PC-9 (cell line): ENCODE results near the gene SLC12A2. TPM values are rescaled to one million over a fixed set of nuclear protein-coding genes. Genes with fewer than 3 reads are reported as not detected.

Experiments
- BruUV-seq: library from RNA; stranded (reverse); fragments of 400-500 nt; replicated peaks from 2 replicates; lab custom pipeline; 2021; lab: Mats Ljungman, UMichigan
- CTCF ChIA-PET: fragments of 300-600 bp; sonication (Branson Sonifier 250); formaldehyde crosslinking; loops from one replicate; lab custom pipeline; 2022; ENCODE audit warnings: antibody characterized with exemption; lab: Charles Lee
- POLR2A ChIA-PET: fragments of 300-600 bp; sonication (Branson Sonifier 250); formaldehyde crosslinking; loops from one replicate; lab custom pipeline; 2022; ENCODE audit warnings: antibody characterized with exemption; ENCODE audit not compliant: unreplicated experiment; lab: Charles Lee
- DNase-seq, 2 experiments: peaks; one replicate each; pipeline versions ENCODE4 v3.0.0 to v3.0.0-alpha.2; 2015 to 2022; ENCODE audit warnings: mixed read lengths in 1 of 2
- H2AFZ ChIP-seq: fragments of 200-600 bp; sonication (generic); 2 replicates; pipeline ENCODE4 v1.8.1; 2017; ENCODE audit warnings: antibody characterized with exemption
- H3F3A ChIP-seq: fragments of 200-600 bp; sonication (generic); 2 replicates; pipeline ENCODE4 v1.8.1; 2017; ENCODE audit warnings: antibody characterized with exemption, mild to moderate bottlenecking, low read depth; ENCODE audit not compliant: insufficient read depth
- H3K27ac ChIP-seq: fragments of 200-600 bp; sonication (generic); 2 replicates; pipeline ENCODE4 v1.6.1; 2016; ENCODE audit warnings: mixed run types
- H3K27me3 ChIP-seq: fragments of 200-600 bp; sonication (generic); 2 replicates; pipeline ENCODE4 v1.6.1; 2016; ENCODE audit warnings: low read depth, mixed run types; ENCODE audit not compliant: insufficient read depth
- H3K36me3 ChIP-seq: fragments of 200-600 bp; sonication (generic); 2 replicates; pipeline ENCODE4 v1.6.1; 2016; ENCODE audit warnings: low read depth, mixed run types
- H3K4me1 ChIP-seq: fragments of 200-600 bp; sonication (generic); replicated peaks from 2 replicates; pipeline ENCODE4 v1.6.1; 2016; ENCODE audit warnings: mixed run types; ENCODE audit not compliant: insufficient read depth
- H3K4me2 ChIP-seq: fragments of 200-600 bp; sonication (generic); 2 replicates; pipeline ENCODE4 v1.6.1; 2017; ENCODE audit warnings: mixed run types
- H3K4me3 ChIP-seq: fragments of 200-600 bp; sonication (generic); 2 replicates; pipeline ENCODE4 v1.6.1; 2016; ENCODE audit warnings: mixed run types
- H3K79me2 ChIP-seq: fragments of 200-600 bp; sonication (generic); 2 replicates; pipeline ENCODE4 v1.6.1; 2017; ENCODE audit warnings: low read depth, mixed run types
- H3K9me2 ChIP-seq: fragments of 200-600 bp; sonication (generic); 2 replicates; pipeline ENCODE4 v1.8.1; 2017; ENCODE audit warnings: mild to moderate bottlenecking; ENCODE audit not compliant: insufficient read depth
- H3K9me3 ChIP-seq: fragments of 200-600 bp; sonication (generic); 2 replicates; pipeline ENCODE4 v1.8.1; 2016; ENCODE audit warnings: low read depth; ENCODE audit not compliant: insufficient read depth
- H4K20me1 ChIP-seq: fragments of 200-600 bp; sonication (generic); 2 replicates; pipeline ENCODE4 v1.8.1; 2017; ENCODE audit not compliant: insufficient read depth
- EZH2 ChIP-seq: fragments of 200-600 bp; sonication (generic); IDR thresholded peaks from 2 replicates; pipeline ENCODE4 v1.8.0; 2017; ENCODE audit warnings: antibody characterized with exemption, low read depth
- intact Hi-C: fragments of 100-400 bp; cut with micrococcal nuclease; formaldehyde crosslinking; loops from one replicate; pipeline ENCODE4 v1.10.0; 2022; ENCODE audit not compliant: unreplicated experiment
- total RNA-seq: library from RNA; stranded (reverse); gene quantifications from 2 replicates; pipeline ENCODE4 v1.2.3, GENCODE V29; 2021
- TF ChIP-seq, protein P1 (sequence below): fragments of 200-600 bp; sonication (generic); conservative IDR thresholded peaks from 2 replicates; pipeline ENCODE4 v1.6.1; 2017; ENCODE audit warnings: mixed run types, antibody characterized with exemption, mild to moderate bottlenecking, moderate library complexity

Gene SLC12A2
- total RNA-seq, 1 experiment from 2014 or later = 24.4 TPM

DNA sequence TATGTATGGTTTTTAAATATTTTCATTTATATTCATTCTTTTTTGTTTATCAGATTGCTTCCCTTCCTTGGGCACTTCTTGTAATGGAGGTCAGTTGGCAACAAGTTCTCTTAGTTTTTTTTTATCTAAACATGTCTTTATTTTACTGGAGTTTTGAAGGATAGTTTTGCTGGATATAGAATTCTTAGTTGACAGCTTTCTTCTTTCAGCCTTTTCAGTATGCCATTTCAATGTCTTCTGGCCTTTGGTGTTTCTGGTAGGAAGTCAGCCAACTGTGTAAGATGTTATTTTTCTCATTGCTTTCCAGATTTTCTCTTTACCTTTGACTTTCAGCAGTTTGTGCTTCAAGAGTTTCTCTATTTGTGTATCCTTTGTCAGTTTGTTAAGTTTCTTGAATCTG, 14.2 kb downstream of the SLC12A2 start:
- Histone ChIP-seq H3K4me1 (no peaks in the 10 kb centered on the region), H3K4me2 (no peak overlapping the region), H3K9me3 (peaks cover 19% of the 10 kb centered on the region), H3K79me2 (peaks cover 70% of the 10 kb centered on the region), H3F3A (no peaks in the 10 kb centered on the region; the same call in 1 of the 2 replicates), H4K20me1 (no peaks in the 10 kb centered on the region; the same call in 1 of the 2 replicates), H3K27me3 (no peaks in the 10 kb centered on the region), H3K27ac (no peak overlapping the region), H3K36me3 (peaks cover 10% of the 10 kb centered on the region; the same call in 1 of the 2 replicates), H3K9me2 (no peaks in the 10 kb centered on the region), H3K4me3 (no peak overlapping the region), H2AFZ (no peak overlapping the region)
- no peak for DNase-seq
- intact Hi-C loops = no loop called here
- BruUV-seq = no TSS peak
- ChIA-PET CTCF (no interaction called here), POLR2A (no interaction called here)
- TF ChIP-seq, protein P1, sequence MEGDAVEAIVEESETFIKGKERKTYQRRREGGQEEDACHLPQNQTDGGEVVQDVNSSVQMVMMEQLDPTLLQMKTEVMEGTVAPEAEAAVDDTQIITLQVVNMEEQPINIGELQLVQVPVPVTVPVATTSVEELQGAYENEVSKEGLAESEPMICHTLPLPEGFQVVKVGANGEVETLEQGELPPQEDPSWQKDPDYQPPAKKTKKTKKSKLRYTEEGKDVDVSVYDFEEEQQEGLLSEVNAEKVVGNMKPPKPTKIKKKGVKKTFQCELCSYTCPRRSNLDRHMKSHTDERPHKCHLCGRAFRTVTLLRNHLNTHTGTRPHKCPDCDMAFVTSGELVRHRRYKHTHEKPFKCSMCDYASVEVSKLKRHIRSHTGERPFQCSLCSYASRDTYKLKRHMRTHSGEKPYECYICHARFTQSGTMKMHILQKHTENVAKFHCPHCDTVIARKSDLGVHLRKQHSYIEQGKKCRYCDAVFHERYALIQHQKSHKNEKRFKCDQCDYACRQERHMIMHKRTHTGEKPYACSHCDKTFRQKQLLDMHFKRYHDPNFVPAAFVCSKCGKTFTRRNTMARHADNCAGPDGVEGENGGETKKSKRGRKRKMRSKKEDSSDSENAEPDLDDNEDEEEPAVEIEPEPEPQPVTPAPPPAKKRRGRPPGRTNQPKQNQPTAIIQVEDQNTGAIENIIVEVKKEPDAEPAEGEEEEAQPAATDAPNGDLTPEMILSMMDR = no peak
- TF ChIP-seq EZH2 = no peak

DNA sequence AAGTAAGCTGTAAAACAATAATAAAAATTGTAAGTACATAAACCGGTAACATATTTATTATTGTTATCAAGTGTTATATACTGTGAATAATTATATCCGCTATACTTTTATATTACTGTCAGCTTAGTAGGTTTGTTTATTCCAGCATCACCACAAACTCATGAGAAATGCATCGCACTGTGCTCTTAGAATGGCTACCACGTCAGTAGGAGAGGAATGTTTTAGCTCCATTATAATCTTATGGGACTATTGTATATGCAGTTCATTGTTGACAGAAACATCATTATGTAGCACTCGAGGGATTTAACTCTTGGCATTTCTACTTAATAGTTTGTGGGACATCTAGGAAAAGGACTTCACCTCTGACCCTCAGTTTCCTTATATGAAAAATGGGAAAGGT, 16.4 kb downstream of the SLC12A2 start:
- DNase-seq = no peak
- H3K4me1 ChIP-seq = no peaks in the 10 kb centered on the region
- H3F3A ChIP-seq = peaks cover 6% of the 10 kb centered on the region
- ChIA-PET POLR2A (interaction anchor here (0.6 kb wide), 1 partner anchor 223 kb away, joined by 3 read pairs; no protein-coding TSS in a partner anchor), CTCF (interaction anchor here (0.7 kb wide), 1 partner anchor 19 kb away, joined by 3 read pairs; no protein-coding TSS in a partner anchor)
- H3K9me2 ChIP-seq = no peaks in the 10 kb centered on the region
- BruUV-seq = no TSS peak
- H4K20me1 ChIP-seq = peaks cover 5% of the 10 kb centered on the region; the same call in 1 of the 2 replicates
- no peak overlapping the region for H2AFZ ChIP-seq
- H3K27me3 ChIP-seq = no peaks in the 10 kb centered on the region
- H3K9me3 ChIP-seq = peaks cover 19% of the 10 kb centered on the region
- H3K27ac ChIP-seq = no peak overlapping the region
- no peak overlapping the region for H3K4me3 ChIP-seq
- peaks cover 18% of the 10 kb centered on the region; the same call in 1 of the 2 replicates for H3K36me3 ChIP-seq
- TF ChIP-seq, protein P1 = no peak
- no peak for TF ChIP-seq EZH2
- H3K79me2 ChIP-seq = peaks cover 62% of the 10 kb centered on the region
- intact Hi-C loops = no loop called here
- H3K4me2 ChIP-seq = no peak overlapping the region

DNA sequence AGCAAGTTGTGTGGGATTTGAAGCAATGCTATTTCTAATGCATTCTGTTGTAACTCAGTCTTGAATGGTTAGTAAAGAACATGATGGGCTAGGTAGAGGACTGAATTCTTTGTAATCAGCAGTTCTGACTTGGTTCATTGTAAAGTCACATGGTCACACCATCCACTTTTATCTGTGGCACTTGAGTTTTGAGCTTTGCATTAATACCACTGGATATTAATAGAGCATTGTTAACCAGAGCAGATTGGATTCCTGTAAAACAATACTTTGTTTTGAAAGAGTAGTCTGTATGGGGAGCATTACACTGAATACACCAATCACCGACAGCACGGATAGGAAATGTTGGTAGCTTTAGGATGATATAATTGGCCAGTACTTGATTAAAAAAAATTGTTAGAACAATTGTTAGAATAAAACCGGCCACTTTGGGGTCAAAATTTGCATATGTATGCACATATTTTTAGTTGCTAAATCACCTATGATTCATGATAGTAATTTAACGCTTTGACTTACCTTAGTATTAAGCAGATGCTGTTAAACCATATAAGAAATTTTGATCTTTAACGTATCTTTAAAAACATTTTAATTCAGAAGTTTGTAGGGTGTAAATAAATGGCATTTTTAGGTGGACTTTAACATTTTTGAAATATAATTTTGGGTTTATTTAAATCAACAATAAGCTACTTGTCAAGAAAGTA, 17.4 kb downstream of the SLC12A2 start:
- TF ChIP-seq, protein P1 = no peak
- no peak for TF ChIP-seq EZH2
- H2AFZ ChIP-seq = no peak overlapping the region
- no peak overlapping the region for H3K4me3 ChIP-seq
- H3K9me3 ChIP-seq = peaks cover 17% of the 10 kb centered on the region
- no peaks in the 10 kb centered on the region for H3K27me3 ChIP-seq
- DNase-seq = no peak
- H3F3A ChIP-seq = peaks cover 6% of the 10 kb centered on the region; the same call in 1 of the 2 replicates
- peaks cover 18% of the 10 kb centered on the region; the same call in 1 of the 2 replicates for H3K36me3 ChIP-seq
- H3K27ac ChIP-seq = no peak overlapping the region
- no peaks in the 10 kb centered on the region for H3K9me2 ChIP-seq
- POLR2A ChIA-PET = no interaction called here
- intact Hi-C loops = no loop called here
- peaks cover 5% of the 10 kb centered on the region; the same call in 1 of the 2 replicates for H4K20me1 ChIP-seq
- no TSS peak for BruUV-seq
- peaks cover 51% of the 10 kb centered on the region for H3K79me2 ChIP-seq
- H3K4me2 ChIP-seq = no peak overlapping the region
- CTCF ChIA-PET = no interaction called here
- no peaks in the 10 kb centered on the region for H3K4me1 ChIP-seq
